OCI-LY7 (cell line): ENCODE measurements around the gene SPAG5. TPM values are rescaled to one million over a fixed set of nuclear protein-coding genes. Genes with fewer than 3 reads are reported as not detected.
"Not testable (repeated sequence)": the region's sequence is repeated elsewhere in the genome, so short reads cannot be mapped to it uniquely, and the experiment has no call there.

Experiments used
- BruUV-seq: library from RNA; stranded (reverse); fragments of 400-500 nt; replicated peaks from 2 replicates; lab custom pipeline; 2021; lab: Mats Ljungman, UMichigan
- CTCF ChIA-PET: fragments of 300-600 bp; sonication (Branson Sonifier 250); formaldehyde crosslinking; loops from one replicate; lab custom pipeline; 2022; ENCODE audit warnings: antibody characterized with exemption; ENCODE audit not compliant: unreplicated experiment; lab: Charles Lee
- POLR2A ChIA-PET: fragments of 300-600 bp; sonication (Branson Sonifier 250); formaldehyde crosslinking; loops from one replicate; lab custom pipeline; 2022; ENCODE audit warnings: antibody characterized with exemption; lab: Charles Lee
- DNase-seq: peaks from one replicate; pipeline ENCODE4 v3.0.0-alpha.2; 2015; ENCODE audit warnings: low spot score
- H2AFZ ChIP-seq: fragments of 200-600 bp; sonication (generic), shearing (Covaris generic); 2 replicates; pipeline ENCODE4 v1.6.1; 2014; ENCODE audit warnings: mild to moderate bottlenecking, antibody characterized with exemption, low read length, moderate library complexity
- H3K27ac ChIP-seq: fragments of 200-600 bp; sonication (generic); 2 replicates; pipeline ENCODE4 v1.5.1; 2014; ENCODE audit warnings: mixed run types, low read depth, mild to moderate bottlenecking, moderate library complexity, low read length, inconsistent platforms; ENCODE audit not compliant: poor library complexity, severe bottlenecking
- H3K36me3 ChIP-seq: fragments of 200-600 bp; sonication (generic); 2 replicates; pipeline ENCODE4 v1.6.1; 2014; ENCODE audit warnings: mild to moderate bottlenecking, antibody characterized with exemption, low read length, moderate library complexity, mixed read lengths; ENCODE audit not compliant: insufficient read depth
- H3K4me1 ChIP-seq: fragments of 200-600 bp; sonication (generic); 2 replicates; pipeline ENCODE4 v1.5.1; 2014; ENCODE audit warnings: mild to moderate bottlenecking, low read length; ENCODE audit not compliant: insufficient read depth, poor library complexity, severe bottlenecking
- H3K4me2 ChIP-seq: fragments of 200-600 bp; sonication (generic); 2 replicates; pipeline ENCODE4 v1.6.1; 2014; ENCODE audit warnings: mild to moderate bottlenecking, low read length
- H3K4me3 ChIP-seq: fragments of 200-600 bp; sonication (generic); 2 replicates; pipeline ENCODE4 v1.5.1; 2014; ENCODE audit warnings: mild to moderate bottlenecking, low read depth, low read length; ENCODE audit not compliant: poor library complexity, severe bottlenecking
- H3K79me2 ChIP-seq: fragments of 200-600 bp; sonication (generic); 2 replicates; pipeline ENCODE4 v1.6.1; 2016; ENCODE audit warnings: low read depth, mild to moderate bottlenecking, low read length, moderate library complexity, mixed read lengths; ENCODE audit not compliant: insufficient read depth
- H3K9me2 ChIP-seq: fragments of 200-600 bp; sonication (generic); 2 replicates; pipeline ENCODE4 v1.6.1; 2016; ENCODE audit warnings: mild to moderate bottlenecking, low read length, mixed read lengths; ENCODE audit not compliant: insufficient read depth
- H3K9me3 ChIP-seq: fragments of 200-600 bp; sonication (generic); 2 replicates; pipeline ENCODE4 v1.6.1; 2014; ENCODE audit warnings: mild to moderate bottlenecking, mixed run types, low read length, mixed read lengths
- H4K20me1 ChIP-seq: fragments of 200-600 bp; sonication (generic); 2 replicates; pipeline ENCODE4 v1.6.1; 2014; ENCODE audit warnings: mild to moderate bottlenecking, antibody characterized with exemption, low read length, moderate library complexity, mixed read lengths; ENCODE audit not compliant: insufficient read depth
- CTCF ChIP-seq: fragments of 200-600 bp; sonication (generic); conservative IDR thresholded peaks from 2 replicates; pipeline ENCODE4 v1.5.1; 2014; ENCODE audit warnings: mild to moderate bottlenecking, antibody characterized with exemption, low read length, moderate library complexity, mixed read lengths
- EZH2phosphoT487 ChIP-seq: fragments of 200-600 bp; sonication (generic); IDR thresholded peaks from 2 replicates; pipeline ENCODE4 v1.6.1; 2018; ENCODE audit warnings: low read depth, borderline replicate concordance, mild to moderate bottlenecking, mixed run types, antibody characterized with exemption, low read length, moderate library complexity, mixed read lengths
- intact Hi-C: fragments of 100-400 bp; cut with micrococcal nuclease; formaldehyde crosslinking; loops from one replicate; pipeline ENCODE4 v1.10.0; 2022; ENCODE audit not compliant: unreplicated experiment
- total RNA-seq, 2 experiments: library from RNA; depleted of rRNA in 1 of 2; stranded (reverse); fragments of >200 nt in 1 of 2; shearing (Covaris generic) in 1 of 2; gene quantifications; 2 replicates each; pipeline ENCODE4 v1.2.3, GENCODE V29; 2014 to 2022

Gene SPAG5
- total RNA-seq, 2 experiments from 2014 or later, result 152 to 161 TPM

- peak; percentile 99 for DNase-seq
- H3K9me3 ChIP-seq, result no peaks in the 10 kb centered on the region
- H2AFZ ChIP-seq, result no peak within 1 kb of the TSS
- H3K36me3 ChIP-seq, result peaks cover 67% of the 10 kb centered on the region
- peak within 1 kb of the TSS; percentile 50 for H3K4me2 ChIP-seq
- no TSS peak for BruUV-seq
- peak within 1 kb of the TSS; percentile 58 for H3K27ac ChIP-seq
- intact Hi-C loops, result no loop called here
- H3K79me2 ChIP-seq, result no peaks in the 10 kb centered on the region
- ChIA-PET POLR2A (interaction anchor here (0.5 to 1.6 kb wide), 6 partner anchors 8 to 84 kb away, joined by 3 to 13 read pairs (median 4); no protein-coding TSS in a partner anchor), CTCF (interaction anchor here (0.9 to 1.3 kb wide), 2 partner anchors 21 to 70 kb away, joined by 3 to 5 read pairs; no protein-coding TSS in a partner anchor)
- H4K20me1 ChIP-seq, result no peaks in the 10 kb centered on the region
- H3K4me1 ChIP-seq, result peaks cover 17% of the 10 kb centered on the region
- H3K9me2 ChIP-seq, result no peaks in the 10 kb centered on the region
- TF ChIP-seq CTCF, result no peak
- no peak for TF ChIP-seq EZH2phosphoT487
- peak within 1 kb of the TSS; percentile 34 for H3K4me3 ChIP-seq
These were observed 21.9 kb downstream of the SPAG5 start, which contains the start of gene ALDOC for GRCh38 chr17:28576758-28577465. TSS of gene ALDOC (minus strand) at chr17:28576895. CDS start at chr17:28575532, 1,363 bp downstream.

GRCh38 chr17:28576016-28576415, 22.8 kb downstream of the SPAG5 start:
- Histone ChIP-seq H3K4me1 (peaks cover 20% of the 10 kb centered on the region), H3K36me3 (peaks cover 62% of the 10 kb centered on the region), H3K4me2 (peak overlapping the region; percentile 9; the same call in 1 of the 2 replicates)
- DNase-seq, BruUV-seq, H3K4me3 ChIP-seq, H3K9me2 ChIP-seq, H3K79me2 ChIP-seq, H2AFZ ChIP-seq, intact Hi-C loops, H3K9me3 ChIP-seq, H4K20me1 ChIP-seq, H3K27ac ChIP-seq: not testable (repeated sequence)
- ChIA-PET POLR2A (interaction anchor here (0.6 to 1.4 kb wide), 3 partner anchors 9 to 22 kb away, joined by 3 read pairs; no protein-coding TSS in a partner anchor), CTCF (interaction anchor here (0.6 kb wide), 1 partner anchor 68 kb away, joined by 3 read pairs; no protein-coding TSS in a partner anchor)

GRCh38 chr17:28575126-28575795, 23.6 kb downstream of the SPAG5 start:
- Histone ChIP-seq H3K9me2 (no peaks in the 10 kb centered on the region), H3K4me1 (peaks cover 20% of the 10 kb centered on the region), H3K4me3 (no peak overlapping the region), H3K4me2 (no peak overlapping the region), H3K9me3 (no peaks in the 10 kb centered on the region), H3K27ac (no peak overlapping the region), H3K36me3 (peaks cover 55% of the 10 kb centered on the region), H3K79me2 (no peaks in the 10 kb centered on the region), H4K20me1 (no peaks in the 10 kb centered on the region), H2AFZ (no peak overlapping the region)
- ChIA-PET CTCF (interaction anchor here (0.6 kb wide), 1 partner anchor 67 kb away, joined by 3 read pairs; no protein-coding TSS in a partner anchor), POLR2A (interaction anchor here (0.6 to 1.4 kb wide), 3 partner anchors 10 to 23 kb away, joined by 3 read pairs; no protein-coding TSS in a partner anchor)
- intact Hi-C loops, result no loop called here
- no TSS peak for BruUV-seq
- DNase-seq, result no peak
- 0 out of 2 replicates have a peak, but pooled peaks have one; percentile 27 for TF ChIP-seq CTCF
- no peak for TF ChIP-seq EZH2phosphoT487
